ENCODE data around the gene OR2AP1.

- TF ChIP-seq CTCF (IDR thresholded peaks at IDR 0.05) (no peak), EP300 (IDR thresholded peaks at IDR 0.05) (no peak)
These were observed at the start of gene OR2AP1 for GRCh38 chr12:55572168-55572567.
